ENCODE measurements around the gene GHDC. TPM values are rescaled to one million over a fixed set of nuclear protein-coding genes. Genes with fewer than 3 reads are reported as not detected.

The GHDC gene
- total and polyA plus RNA-seq, 2 of the 13 experiments (the other 11 are each of a cell fraction or from before 2014, with no cell fraction given) = 15.4 to 22.5 TPM

DNA sequence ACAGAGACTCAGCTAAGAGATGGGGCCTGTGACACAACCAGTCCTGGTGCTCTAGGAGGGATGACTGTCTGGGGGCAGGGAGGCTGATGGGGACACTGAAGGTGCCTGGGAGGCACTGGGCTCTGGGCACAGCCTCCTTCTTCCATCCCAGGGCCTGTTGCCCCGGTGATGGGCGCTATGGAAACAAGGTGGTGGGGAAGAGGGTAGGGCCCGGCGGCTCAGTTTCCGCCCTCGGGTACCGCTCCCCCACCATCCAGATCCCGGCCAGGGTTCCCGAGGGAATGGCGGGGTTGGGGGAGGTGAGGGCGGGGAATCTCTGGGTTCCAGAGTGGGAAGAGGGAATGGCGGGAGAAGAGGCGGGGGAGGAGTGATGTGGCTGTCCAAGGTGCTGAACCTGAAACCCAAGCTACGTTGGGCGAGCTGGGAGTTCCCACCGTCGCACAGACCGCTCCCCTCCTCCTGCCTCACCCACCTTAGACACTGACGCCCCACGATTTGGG lies 14.3 kb downstream of the GHDC start (continued):
- TF ChIP-seq RNF219 (CRISPR knock-in tag; IDR thresholded peaks at IDR 0.05) = no peak
- no peak for TF ChIP-seq GZF1 (CRISPR knock-in tag; IDR thresholded peaks at IDR 0.05)
- TF ChIP-seq ZNF746 (CRISPR knock-in tag; IDR thresholded peaks at IDR 0.05) = no peak; the same call in 1 of the 2 replicates
- TF ChIP-seq ZNF329 (CRISPR knock-in tag; IDR thresholded peaks at IDR 0.05; ENCODE audit: low read depth) = peak; percentile 73; the same call in 1 of the 2 replicates
- TF ChIP-seq YEATS2 (CRISPR knock-in tag; IDR thresholded peaks at IDR 0.05; ENCODE audit: borderline replicate concordance) = peak; percentile 69; the same call in 1 of the 2 replicates
- peak; percentile 79; the same call in 1 of the 2 replicates for TF ChIP-seq TP53 (CRISPR knock-in tag; conservative IDR thresholded peaks at IDR 0.05)
- TF ChIP-seq ZNF343 (CRISPR knock-in tag; IDR thresholded peaks at IDR 0.05) = 0 out of 2 replicates have a peak, but pooled peaks have one; percentile 77
- 0 out of 2 replicates have a peak, but pooled peaks have one; percentile 33 for TF ChIP-seq NFE2 (CRISPR knock-in tag; IDR thresholded peaks at IDR 0.05)
- TF ChIP-seq MYC (CRISPR knock-in tag; IDR thresholded peaks at IDR 0.05; ENCODE audit: borderline replicate concordance) = peak; percentile 60; the same call in 1 of the 2 replicates
- 0 out of 2 replicates have a peak, but pooled peaks have one; percentile 68 for TF ChIP-seq ZZZ3 (CRISPR knock-in tag; IDR thresholded peaks at IDR 0.05; ENCODE audit: borderline replicate concordance)
- TF ChIP-seq POLR2AphosphoS2 (IDR thresholded peaks at IDR 0.05; ENCODE audit: low read depth, low read length) = no peak
- peak; percentile 51 for TF ChIP-seq ZMYM4 (CRISPR knock-in tag; IDR thresholded peaks at IDR 0.05)
- TF ChIP-seq CC2D1A (CRISPR knock-in tag; IDR thresholded peaks at IDR 0.05) = no peak
- TF ChIP-seq FOXP1 (IDR thresholded peaks at IDR 0.05) = no peak
- TF ChIP-seq FOXP1 (CRISPR knock-in tag; IDR thresholded peaks at IDR 0.05) = no peak
- TF ChIP-seq, protein P1, sequence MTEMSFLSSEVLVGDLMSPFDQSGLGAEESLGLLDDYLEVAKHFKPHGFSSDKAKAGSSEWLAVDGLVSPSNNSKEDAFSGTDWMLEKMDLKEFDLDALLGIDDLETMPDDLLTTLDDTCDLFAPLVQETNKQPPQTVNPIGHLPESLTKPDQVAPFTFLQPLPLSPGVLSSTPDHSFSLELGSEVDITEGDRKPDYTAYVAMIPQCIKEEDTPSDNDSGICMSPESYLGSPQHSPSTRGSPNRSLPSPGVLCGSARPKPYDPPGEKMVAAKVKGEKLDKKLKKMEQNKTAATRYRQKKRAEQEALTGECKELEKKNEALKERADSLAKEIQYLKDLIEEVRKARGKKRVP (CRISPR knock-in tag; IDR thresholded peaks at IDR 0.05) = no peak
- TF ChIP-seq ZNF569 (CRISPR knock-in tag; IDR thresholded peaks at IDR 0.05; ENCODE audit: borderline replicate concordance) = no peak
- TF ChIP-seq HOMEZ (CRISPR knock-in tag; IDR thresholded peaks at IDR 0.05; ENCODE audit: low read depth) = peak; percentile 69; the same call in 1 of the 2 replicates
- no peak for TF ChIP-seq ZNF572 (CRISPR knock-in tag; IDR thresholded peaks at IDR 0.05)
- peak; percentile 86; the same call in 1 of the 2 replicates for TF ChIP-seq LBX2 (CRISPR knock-in tag; IDR thresholded peaks at IDR 0.05; ENCODE audit: borderline replicate concordance)
- TF ChIP-seq ZNF317 (CRISPR knock-in tag; IDR thresholded peaks at IDR 0.05) = 0 out of 2 replicates have a peak, but pooled peaks have one; percentile 70
- 0 out of 2 replicates have a peak, but pooled peaks have one; percentile 55 for TF ChIP-seq ZFAT (CRISPR knock-in tag; conservative IDR thresholded peaks at IDR 0.05)
- TF ChIP-seq SNRNP70 (IDR thresholded peaks at IDR 0.05; ENCODE audit: low read depth, low read length) = no peak
- TF ChIP-seq THRA (CRISPR knock-in tag; IDR thresholded peaks at IDR 0.05; ENCODE audit: borderline replicate concordance) = peak; percentile 86
- TF ChIP-seq ZNF235 (CRISPR knock-in tag; IDR thresholded peaks at IDR 0.05; ENCODE audit: borderline replicate concordance) = peak; percentile 91; the same call in 1 of the 2 replicates
